Effector memory CD4-positive, alpha-beta T cell (primary cell): Measurements from ENCODE around the gene GPC5.
"Not testable (repeated sequence)": the region's sequence is repeated elsewhere in the genome, so short reads cannot be mapped to it uniquely, and the experiment has no call there.

Experiments used
- DNase-seq, 3 donors: peaks; one replicate each; pipeline ENCODE4 v3.0.0-alpha.2; 2020
- H3K27ac ChIP-seq: 2 replicates; pipeline ENCODE4 v1.7.0; 2013; ENCODE audit warnings: mild to moderate bottlenecking, low read length, moderate library complexity; ENCODE audit not compliant: insufficient read depth, poor library complexity, severe bottlenecking
- H3K27me3 ChIP-seq: replicated peaks from 2 replicates; pipeline ENCODE4 v1.7.0; 2013; ENCODE audit warnings: mild to moderate bottlenecking, low read length; ENCODE audit not compliant: insufficient read depth, control insufficient read depth, poor library complexity, severe bottlenecking
- H3K36me3 ChIP-seq: 2 replicates; pipeline ENCODE4 v1.7.0; 2013; ENCODE audit warnings: mild to moderate bottlenecking, low read length, moderate library complexity; ENCODE audit not compliant: control insufficient read depth, insufficient read depth
- H3K4me1 ChIP-seq: 2 replicates; pipeline ENCODE4 v1.7.0; 2013; ENCODE audit warnings: low read length, mild to moderate bottlenecking; ENCODE audit not compliant: control insufficient read depth, insufficient read depth, poor library complexity, severe bottlenecking
- H3K4me3 ChIP-seq: 2 replicates; pipeline ENCODE4 v1.7.0; 2013; ENCODE audit warnings: low read length, low read depth, mild to moderate bottlenecking; ENCODE audit not compliant: insufficient read depth, poor library complexity, severe bottlenecking
- H3K9me3 ChIP-seq: 2 replicates; pipeline ENCODE4 v1.7.0; 2013; ENCODE audit warnings: mild to moderate bottlenecking, low read length, moderate library complexity; ENCODE audit not compliant: control insufficient read depth

The GPC5 gene

GRCh38 chr13:92514420-92515125 lies 1116.2 kb downstream of the GPC5 start:
- no peaks in the 10 kb centered on the region for H3K36me3 ChIP-seq
- H3K27me3 ChIP-seq: no peaks in the 10 kb centered on the region
- H3K4me3 ChIP-seq: no peak overlapping the region
- H3K27ac ChIP-seq: no peak overlapping the region
- H3K9me3 ChIP-seq: no peaks in the 10 kb centered on the region
- H3K4me1 ChIP-seq: no peaks in the 10 kb centered on the region
- no peak for DNase-seq

- not testable (repeated sequence) for H3K9me3 ChIP-seq, H3K27me3 ChIP-seq, H3K27ac ChIP-seq, H3K4me1 ChIP-seq, DNase-seq, H3K4me3 ChIP-seq, H3K36me3 ChIP-seq
Observed at GRCh38 chr13:92516878-92517277, 1118.5 kb downstream of the GPC5 start.

GRCh38 chr13:92518622-92519021 lies 1120.2 kb downstream of the GPC5 start:
- not testable (repeated sequence) for H3K27ac ChIP-seq

GRCh38 chr13:92530364-92530763 lies 1131.9 kb downstream of the GPC5 start:
- no peak overlapping the region for H3K4me3 ChIP-seq
- no peak overlapping the region for H3K27ac ChIP-seq
- H3K36me3 ChIP-seq: no peaks in the 10 kb centered on the region
- H3K27me3 ChIP-seq: no peaks in the 10 kb centered on the region
- H3K9me3 ChIP-seq: no peaks in the 10 kb centered on the region
- DNase-seq: no peak
- no peaks in the 10 kb centered on the region for H3K4me1 ChIP-seq

More at GRCh38 chr13:92518622-92519021, 1120.2 kb downstream of the GPC5 start:
- not testable (repeated sequence) for H3K36me3 ChIP-seq, H3K27me3 ChIP-seq, H3K9me3 ChIP-seq, H3K4me3 ChIP-seq, H3K4me1 ChIP-seq, DNase-seq

GRCh38 chr13:92535222-92536006 lies 1137.0 kb downstream of the GPC5 start:
- Histone ChIP-seq H3K27ac (no peak overlapping the region), H3K9me3 (no peaks in the 10 kb centered on the region), H3K27me3 (no peaks in the 10 kb centered on the region), H3K4me3 (no peak overlapping the region), H3K4me1 (no peaks in the 10 kb centered on the region), H3K36me3 (no peaks in the 10 kb centered on the region)
- DNase-seq: no peak

GRCh38 chr13:92537471-92537870 lies 1139.0 kb downstream of the GPC5 start:
- Histone ChIP-seq H3K36me3 (no peaks in the 10 kb centered on the region), H3K4me1 (no peaks in the 10 kb centered on the region), H3K4me3 (no peak overlapping the region), H3K9me3 (no peaks in the 10 kb centered on the region), H3K27ac (no peak overlapping the region), H3K27me3 (no peaks in the 10 kb centered on the region)
- DNase-seq: no peak

GRCh38 chr13:92538164-92538563 lies 1139.7 kb downstream of the GPC5 start:
- Histone ChIP-seq H3K27me3 (no peaks in the 10 kb centered on the region), H3K4me3 (no peak overlapping the region), H3K27ac (no peak overlapping the region), H3K9me3 (no peaks in the 10 kb centered on the region), H3K4me1 (no peaks in the 10 kb centered on the region), H3K36me3 (no peaks in the 10 kb centered on the region)
- DNase-seq: no peak

GRCh38 chr13:92539148-92539547 lies 1140.7 kb downstream of the GPC5 start:
- H3K4me1 ChIP-seq, DNase-seq, H3K36me3 ChIP-seq, H3K27ac ChIP-seq, H3K4me3 ChIP-seq, H3K27me3 ChIP-seq, H3K9me3 ChIP-seq: not testable (repeated sequence)

- no peak for DNase-seq
- no peak overlapping the region for H3K4me3 ChIP-seq
Observed at GRCh38 chr13:92547266-92547665, 1148.8 kb downstream of the GPC5 start.

GRCh38 chr13:92549276-92549675 lies 1150.9 kb downstream of the GPC5 start:
- no peak overlapping the region for H3K27ac ChIP-seq
- no peaks in the 10 kb centered on the region for H3K27me3 ChIP-seq
- no peaks in the 10 kb centered on the region for H3K9me3 ChIP-seq
- no peaks in the 10 kb centered on the region for H3K4me1 ChIP-seq
- H3K36me3 ChIP-seq: no peaks in the 10 kb centered on the region
- no peak for DNase-seq
- no peak overlapping the region for H3K4me3 ChIP-seq

More at GRCh38 chr13:92547266-92547665, 1148.8 kb downstream of the GPC5 start:
- Histone ChIP-seq H3K27ac (no peak overlapping the region), H3K27me3 (no peaks in the 10 kb centered on the region), H3K9me3 (no peaks in the 10 kb centered on the region), H3K4me1 (no peaks in the 10 kb centered on the region), H3K36me3 (no peaks in the 10 kb centered on the region)
